KMS-11 (cell line): Measurements from ENCODE around the gene USP36.

Source experiments
- H2AFZ ChIP-seq: fragments of 200-600 bp; sonication (generic); 2 replicates; pipeline ENCODE4 v1.6.1; 2016; ENCODE audit warnings: antibody characterized with exemption, mixed run types, low read depth
- H3K27ac ChIP-seq: fragments of 200-600 bp; sonication (generic); 2 replicates; pipeline ENCODE4 v1.6.1; 2016; ENCODE audit warnings: mild to moderate bottlenecking, mixed run types
- H3K27me3 ChIP-seq: fragments of 200-600 bp; sonication (generic); 2 replicates; pipeline ENCODE4 v1.6.1; 2017; ENCODE audit warnings: mild to moderate bottlenecking, low read depth, mixed run types, moderate library complexity; ENCODE audit not compliant: insufficient read depth
- H3K36me3 ChIP-seq: fragments of 200-600 bp; sonication (generic); 2 replicates; pipeline ENCODE4 v1.6.1; 2017; ENCODE audit warnings: mild to moderate bottlenecking, mixed run types; ENCODE audit not compliant: insufficient read depth
- H3K4me1 ChIP-seq: fragments of 200-600 bp; sonication (generic); 2 replicates; pipeline ENCODE4 v1.6.1; 2016; ENCODE audit warnings: mild to moderate bottlenecking, low read depth, mixed run types; ENCODE audit not compliant: poor library complexity, severe bottlenecking
- H3K4me2 ChIP-seq: fragments of 200-600 bp; sonication (generic); 2 replicates; pipeline ENCODE4 v1.7.0; 2016; ENCODE audit warnings: mild to moderate bottlenecking, mixed run types
- H3K4me3 ChIP-seq: fragments of 200-600 bp; sonication (generic); IDR thresholded peaks from 2 replicates; pipeline ENCODE4 v1.6.1; 2017; ENCODE audit warnings: low read depth, low read length, mixed read lengths; ENCODE audit not compliant: insufficient read depth
- H3K79me2 ChIP-seq: fragments of 200-600 bp; sonication (generic); 2 replicates; pipeline ENCODE4 v1.6.1; 2016; ENCODE audit warnings: low read depth, mixed run types; ENCODE audit not compliant: insufficient read depth
- H3K9ac ChIP-seq: fragments of 200-600 bp; sonication (generic); 2 replicates; pipeline ENCODE4 v1.6.1; 2016; ENCODE audit warnings: mild to moderate bottlenecking, mixed run types
- H4K20me1 ChIP-seq: fragments of 200-600 bp; sonication (generic); 2 replicates; pipeline ENCODE4 v1.6.1; 2016; ENCODE audit warnings: mild to moderate bottlenecking, mixed run types; ENCODE audit not compliant: insufficient read depth
- CTCF ChIP-seq: fragments of 200-600 bp; sonication (generic); conservative IDR thresholded peaks from 2 replicates; pipeline ENCODE4 v1.6.1; 2017; ENCODE audit warnings: low read depth, mild to moderate bottlenecking, antibody characterized with exemption, low read length, moderate library complexity, mixed read lengths

USP36 gene

GRCh38 chr17:78789663-78790181, 50.9 kb downstream of the USP36 start:
- Histone ChIP-seq H3K27me3 (no peaks in the 10 kb centered on the region), H3K9ac (no peak overlapping the region), H4K20me1 (no peaks in the 10 kb centered on the region), H3K4me1 (peaks cover 21% of the 10 kb centered on the region), H3K36me3 (no peaks in the 10 kb centered on the region), H3K4me3 (no peak overlapping the region), H3K27ac (no peak overlapping the region), H2AFZ (no peak overlapping the region), H3K4me2 (no peak overlapping the region), H3K79me2 (no peaks in the 10 kb centered on the region)
- TF ChIP-seq CTCF = no peak

- H2AFZ ChIP-seq = no peak overlapping the region
- H3K27me3 ChIP-seq = no peaks in the 10 kb centered on the region
- no peak overlapping the region for H3K4me2 ChIP-seq
- no peak overlapping the region for H3K9ac ChIP-seq
- H3K27ac ChIP-seq = no peak overlapping the region
- H4K20me1 ChIP-seq = no peaks in the 10 kb centered on the region
- H3K4me1 ChIP-seq = peaks cover 27% of the 10 kb centered on the region
- no peaks in the 10 kb centered on the region for H3K36me3 ChIP-seq
- H3K79me2 ChIP-seq = no peaks in the 10 kb centered on the region
- no peak overlapping the region for H3K4me3 ChIP-seq
- TF ChIP-seq CTCF = no peak
Measured at GRCh38 chr17:78789149-78789662, 51.4 kb downstream of the USP36 start.

GRCh38 chr17:78788451-78788850, 52.2 kb downstream of the USP36 start:
- H3K27me3 ChIP-seq = no peaks in the 10 kb centered on the region
- no peaks in the 10 kb centered on the region for H3K36me3 ChIP-seq

GRCh38 chr17:78787444-78787843, 53.2 kb downstream of the USP36 start:
- TF ChIP-seq CTCF = no peak
- Histone ChIP-seq H3K79me2 (no peaks in the 10 kb centered on the region), H2AFZ (no peak overlapping the region), H3K4me3 (no peak overlapping the region), H4K20me1 (no peaks in the 10 kb centered on the region), H3K4me2 (no peak overlapping the region), H3K27ac (no peak overlapping the region), H3K9ac (no peak overlapping the region), H3K36me3 (no peaks in the 10 kb centered on the region), H3K27me3 (no peaks in the 10 kb centered on the region), H3K4me1 (peaks cover 44% of the 10 kb centered on the region)

More at GRCh38 chr17:78788451-78788850, 52.2 kb downstream of the USP36 start:
- Histone ChIP-seq H3K4me3 (no peak overlapping the region), H2AFZ (no peak overlapping the region), H3K4me2 (no peak overlapping the region), H3K4me1 (peaks cover 34% of the 10 kb centered on the region), H3K9ac (no peak overlapping the region), H4K20me1 (no peaks in the 10 kb centered on the region), H3K27ac (no peak overlapping the region), H3K79me2 (no peaks in the 10 kb centered on the region)
- no peak for TF ChIP-seq CTCF
